GM12864 (cell line): ENCODE measurements around the gene TEX47.

Experiments
- DNase-seq: peaks from one replicate; pipeline ENCODE4 v3.0.0-alpha.2; 2011; ENCODE audit warnings: low read depth
- H3K4me3 ChIP-seq: 2 replicates; pipeline ENCODE4 v1.5.1; 2011; ENCODE audit warnings: mild to moderate bottlenecking, low read depth, low read length, control low read depth
- CTCF ChIP-seq: IDR thresholded peaks from 2 replicates; pipeline ENCODE4 v1.5.1; 2011; ENCODE audit warnings: low read depth, mild to moderate bottlenecking, moderate library complexity, low read length, control low read depth, inconsistent platforms; ENCODE audit errors: missing control alignments

Gene TEX47

GRCh38 chr7:88801046-88801445 lies 5.5 kb upstream of the TEX47 start:
- no peak for TF ChIP-seq CTCF
- no peak overlapping the region for H3K4me3 ChIP-seq
- DNase-seq: no peak

- no peak for TF ChIP-seq CTCF
- no peak overlapping the region for H3K4me3 ChIP-seq
- no peak for DNase-seq
These were observed 3.2 kb downstream of the TEX47 start for GRCh38 chr7:88792361-88792760.

GRCh38 chr7:88791891-88792290 lies 3.6 kb downstream of the TEX47 start:
- no peak for TF ChIP-seq CTCF
- H3K4me3 ChIP-seq: no peak overlapping the region
- no peak for DNase-seq

- TF ChIP-seq CTCF: peak; percentile 37
- no peak overlapping the region for H3K4me3 ChIP-seq
- DNase-seq: no peak
These were observed 6.0 kb downstream of the TEX47 start for GRCh38 chr7:88789480-88790064.

GRCh38 chr7:88787777-88788176 lies 7.8 kb downstream of the TEX47 start:
- no peak for TF ChIP-seq CTCF
- DNase-seq: no peak
- H3K4me3 ChIP-seq: no peak overlapping the region

- no peak overlapping the region for H3K4me3 ChIP-seq
- DNase-seq: no peak
- no peak for TF ChIP-seq CTCF
These were observed 19.7 kb downstream of the TEX47 start for GRCh38 chr7:88775838-88776237.

GRCh38 chr7:88772776-88773175 lies 22.8 kb downstream of the TEX47 start:
- TF ChIP-seq CTCF: no peak
- no peak overlapping the region for H3K4me3 ChIP-seq
- DNase-seq: no peak
